Measurements from ENCODE around the gene CTSC.

The CTSC gene

DNA sequence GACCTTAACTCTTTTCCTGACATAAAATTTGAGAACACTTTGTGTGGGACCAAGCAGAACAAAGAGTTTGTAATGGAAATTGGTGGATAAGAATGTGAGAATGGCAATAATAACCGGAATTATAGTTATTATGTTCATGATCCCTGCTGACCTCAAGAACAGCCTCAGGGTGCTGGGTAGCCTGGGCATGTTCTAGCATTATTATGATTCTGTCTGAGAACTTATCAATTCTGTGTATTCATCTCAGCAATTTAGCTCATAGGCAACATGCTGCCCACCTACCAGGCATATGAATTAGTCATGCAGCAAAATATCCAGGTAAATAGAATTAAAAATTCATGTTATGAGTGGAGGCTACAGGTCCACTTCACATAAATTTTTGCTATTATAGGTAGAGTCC lies 61.9 kb downstream of the CTSC start:
- FAIRE-seq (no peak), DNase-seq (ENCODE audit: insufficient read length, low spot score) (no peak)
- no peak for TF ChIP-seq CTCF (IDR thresholded peaks at IDR 0.05; ENCODE audit: insufficient read depth, missing control alignments)

DNA sequence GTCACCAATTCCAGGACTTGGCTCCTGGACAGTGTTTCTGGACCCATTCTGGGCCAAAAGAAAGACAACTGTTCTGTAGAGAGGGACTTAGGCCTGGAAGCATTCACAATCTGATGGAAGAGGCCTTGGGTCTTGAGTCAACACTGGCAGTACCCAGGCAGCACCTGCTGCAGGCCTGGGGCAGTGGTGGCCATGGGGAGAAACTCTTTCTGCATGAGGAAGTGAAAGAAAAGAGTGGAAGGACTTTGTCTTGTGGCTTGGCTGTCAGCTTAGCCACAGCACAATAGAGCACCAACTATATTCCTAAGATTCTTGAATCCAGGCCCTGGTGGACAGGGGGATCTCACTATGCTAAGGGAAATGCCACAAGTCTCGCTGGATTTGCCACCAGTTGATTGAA lies 70.6 kb downstream of the CTSC start:
- TF ChIP-seq CTCF (IDR thresholded peaks at IDR 0.05; ENCODE audit: insufficient read depth, missing control alignments), result no peak
- FAIRE-seq, result no peak
- DNase-seq (ENCODE audit: insufficient read length, low spot score), result no peak

DNA sequence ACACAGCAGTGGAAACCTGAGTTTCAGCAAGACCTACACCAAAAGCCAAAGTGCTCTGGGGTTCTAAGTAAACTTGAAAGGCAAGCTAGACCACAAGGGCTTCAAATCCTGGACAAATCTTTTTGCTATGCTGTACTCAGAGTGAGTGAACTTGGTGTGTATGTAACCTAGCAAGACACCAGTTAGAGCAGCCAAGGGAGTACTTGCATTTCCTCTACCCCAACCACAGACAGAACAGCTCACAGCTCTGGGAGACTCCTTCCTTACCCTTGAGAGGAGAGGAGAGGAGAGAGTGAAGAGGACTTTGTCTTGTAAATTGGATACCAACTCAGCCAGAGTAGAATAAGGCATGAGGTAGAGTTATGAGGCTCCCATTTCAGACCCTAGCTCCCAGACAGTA lies 71.4 kb downstream of the CTSC start:
- DNase-seq (ENCODE audit: insufficient read length, low spot score) (no peak), FAIRE-seq (no peak)
- TF ChIP-seq CTCF (IDR thresholded peaks at IDR 0.05; ENCODE audit: insufficient read depth, missing control alignments), result no peak

DNA sequence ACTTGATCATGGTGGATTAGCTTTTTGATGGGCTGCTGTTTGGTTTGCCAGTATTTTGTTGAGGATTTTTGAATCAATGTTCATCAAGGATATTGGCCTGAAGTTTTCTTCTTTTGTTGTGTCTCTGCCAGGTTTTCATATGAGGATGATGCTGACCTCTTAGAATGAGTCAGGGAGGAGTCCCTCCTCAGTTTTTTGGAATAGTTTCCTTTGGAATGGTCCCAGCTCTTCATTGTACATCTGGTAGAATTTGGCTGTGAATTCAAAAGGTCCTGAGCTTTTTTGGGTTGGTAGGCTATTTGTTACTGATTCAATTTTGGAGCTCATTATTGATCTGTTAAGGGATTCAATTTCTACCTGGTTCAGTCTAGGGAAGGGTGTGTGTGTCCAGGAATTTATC lies 78.1 kb downstream of the CTSC start:
- TF ChIP-seq CTCF (IDR thresholded peaks at IDR 0.05; ENCODE audit: insufficient read depth, missing control alignments), result no peak
- FAIRE-seq (no peak), DNase-seq (ENCODE audit: insufficient read length, low spot score) (no peak)

- FAIRE-seq (no peak), DNase-seq (ENCODE audit: insufficient read length, low spot score) (no peak)
- no peak for TF ChIP-seq CTCF (IDR thresholded peaks at IDR 0.05; ENCODE audit: insufficient read depth, missing control alignments)
Measured at GRCh38 chr11:88252208-88252607, 85.3 kb downstream of the CTSC start.

GRCh38 chr11:88250566-88251242 lies 86.8 kb downstream of the CTSC start:
- DNase-seq (ENCODE audit: insufficient read length, low spot score), result no peak
- no peak for FAIRE-seq
- TF ChIP-seq CTCF (IDR thresholded peaks at IDR 0.05; ENCODE audit: insufficient read depth, missing control alignments), result no peak

GRCh38 chr11:88249706-88250105 lies 87.8 kb downstream of the CTSC start:
- no peak for TF ChIP-seq CTCF (IDR thresholded peaks at IDR 0.05; ENCODE audit: insufficient read depth, missing control alignments)
- no peak for DNase-seq (ENCODE audit: insufficient read length, low spot score)
- no peak for FAIRE-seq

Data from D721Med (cell line).